SK-N-SH treated with all-trans-retinoic acid at 6 μM for 48 hours (cell line): Measurements from ENCODE around the gene SYCN.

ENCODE experiments used
- ATAC-seq: fragments of 200-7000 bp; cut with Tn5 transposase; 3 replicates; pipeline ENCODE4 v1.9.1; 2020; ENCODE audit warnings: mild to moderate bottlenecking, moderate library complexity
- ARNTL ChIP-seq: fragments of 450-650 bp; formaldehyde crosslinking; IDR thresholded peaks from 2 replicates; pipeline ENCODE4 v1.5.0; 2020; ENCODE audit warnings: low read depth, mild to moderate bottlenecking, moderate library complexity, borderline replicate concordance
- CREB5 ChIP-seq: fragments of 250-450 bp; sonication (Bioruptor Pico); IDR thresholded peaks from 2 replicates; pipeline ENCODE4 v1.5.1; 2020; ENCODE audit warnings: low read depth, mild to moderate bottlenecking, moderate library complexity
- CSDC2 ChIP-seq: fragments of 250-450 bp; sonication (Bioruptor Pico); IDR thresholded peaks from 2 replicates; pipeline ENCODE4 v1.5.0; 2020; ENCODE audit warnings: mild to moderate bottlenecking, moderate library complexity
- CSRNP3 ChIP-seq: fragments of 250-450 bp; sonication (Bioruptor Pico); IDR thresholded peaks from 2 replicates; pipeline ENCODE4 v1.5.1; 2021; ENCODE audit warnings: mild to moderate bottlenecking, moderate library complexity
- ESRRG ChIP-seq: fragments of 250-450 bp; sonication (Bioruptor Pico); IDR thresholded peaks from 2 replicates; pipeline ENCODE4 v1.6.1; 2021; ENCODE audit warnings: mild to moderate bottlenecking
- GLIS3 ChIP-seq: fragments of 250-450 bp; sonication (Bioruptor Pico); IDR thresholded peaks from 2 replicates; pipeline ENCODE4 v1.5.0; 2020; ENCODE audit warnings: mild to moderate bottlenecking, moderate library complexity
- ISL1 ChIP-seq: fragments of 250-450 bp; sonication (Bioruptor Pico); IDR thresholded peaks from 2 replicates; pipeline ENCODE4 v2.1.2; 2022; ENCODE audit warnings: mild to moderate bottlenecking, moderate library complexity
- OSR1 ChIP-seq: fragments of 250-450 bp; sonication (Bioruptor Pico); IDR thresholded peaks from 2 replicates; pipeline ENCODE4 v1.8.0; 2022; ENCODE audit warnings: moderate library complexity, mild to moderate bottlenecking, inconsistent platforms
- PATZ1 ChIP-seq: fragments of 250-450 bp; sonication (Bioruptor Pico); IDR thresholded peaks from 2 replicates; pipeline ENCODE4 v1.8.0; 2020; ENCODE audit warnings: mild to moderate bottlenecking, moderate library complexity, borderline replicate concordance
- POU6F1 ChIP-seq: fragments of 250-450 bp; sonication (Bioruptor Pico); IDR thresholded peaks from 2 replicates; pipeline ENCODE4 v1.8.0; 2021; ENCODE audit warnings: low read depth, mild to moderate bottlenecking, moderate library complexity, borderline replicate concordance
- PPARA ChIP-seq: fragments of 250-450 bp; sonication (Bioruptor Pico); IDR thresholded peaks from 2 replicates; pipeline ENCODE4 v1.5.0; 2020; ENCODE audit warnings: mild to moderate bottlenecking, borderline replicate concordance
- RARB ChIP-seq: fragments of 250-450 bp; sonication (Bioruptor Pico); IDR thresholded peaks from 2 replicates; pipeline ENCODE4 v1.8.0; 2021; ENCODE audit warnings: mild to moderate bottlenecking, moderate library complexity
- SNAI2 ChIP-seq: fragments of 250-450 bp; sonication (Bioruptor Pico); IDR thresholded peaks from 2 replicates; pipeline ENCODE4 v1.5.0; 2020; ENCODE audit warnings: mild to moderate bottlenecking, moderate library complexity
- TCF4 ChIP-seq: fragments of 250-450 bp; sonication (Bioruptor Pico); IDR thresholded peaks from 2 replicates; pipeline ENCODE4 v1.8.0; 2021; ENCODE audit warnings: mild to moderate bottlenecking, moderate library complexity, borderline replicate concordance
- TOX ChIP-seq: fragments of 250-450 bp; sonication (Bioruptor Pico); IDR thresholded peaks from 2 replicates; pipeline ENCODE4 v1.8.0; 2021; ENCODE audit warnings: mild to moderate bottlenecking, moderate library complexity, borderline replicate concordance
- TSHZ2 ChIP-seq: fragments of 250-450 bp; sonication (Bioruptor Pico); IDR thresholded peaks from 2 replicates; pipeline ENCODE4 v1.5.0; 2020; ENCODE audit warnings: mild to moderate bottlenecking, moderate library complexity
- ZC3H10 ChIP-seq: fragments of 250-450 bp; sonication (Bioruptor Pico); IDR thresholded peaks from 2 replicates; pipeline ENCODE4 v1.5.1; 2021; ENCODE audit warnings: mild to moderate bottlenecking, moderate library complexity
- ZFP3 ChIP-seq: fragments of 250-450 bp; sonication (Bioruptor Pico); IDR thresholded peaks from 2 replicates; pipeline ENCODE4 v1.5.0; 2020; ENCODE audit warnings: mild to moderate bottlenecking, moderate library complexity
- ZFP30 ChIP-seq: fragments of 450-650 bp; formaldehyde crosslinking; IDR thresholded peaks from 2 replicates; pipeline ENCODE4 v1.5.0; 2022; ENCODE audit warnings: mild to moderate bottlenecking, moderate library complexity
- ZNF565 ChIP-seq: fragments of 450-650 bp; formaldehyde crosslinking; conservative IDR thresholded peaks from 2 replicates; pipeline ENCODE4 v1.5.0; 2020; ENCODE audit warnings: low read depth, mild to moderate bottlenecking, moderate library complexity
- ZNF70 ChIP-seq: fragments of 450-650 bp; formaldehyde crosslinking; IDR thresholded peaks from 2 replicates; pipeline ENCODE4 v1.5.0; 2020; ENCODE audit warnings: mild to moderate bottlenecking, moderate library complexity
- ZNF8 ChIP-seq: fragments of 450-650 bp; formaldehyde crosslinking; IDR thresholded peaks from 2 replicates; pipeline ENCODE4 v1.5.0; 2020; ENCODE audit warnings: mild to moderate bottlenecking, moderate library complexity

SYCN gene

GRCh38 chr19:39192846-39193245 lies 11.2 kb downstream of the SYCN start:
- TF ChIP-seq RARB (no peak), SNAI2 (no peak), ZNF70 (no peak), ISL1 (no peak), ZC3H10 (no peak), GLIS3 (CRISPR knock-in tag) (no peak), CSRNP3 (CRISPR knock-in tag) (no peak), CSDC2 (CRISPR knock-in tag) (no peak), ZNF565 (CRISPR knock-in tag) (no peak), TCF4 (CRISPR knock-in tag) (no peak), PPARA (CRISPR knock-in tag) (no peak), ESRRG (no peak), ZNF8 (CRISPR knock-in tag) (no peak), TSHZ2 (CRISPR knock-in tag) (no peak), CREB5 (CRISPR knock-in tag) (no peak), ARNTL (no peak), TOX (CRISPR knock-in tag) (no peak), ZFP30 (no peak), POU6F1 (CRISPR knock-in tag) (no peak), OSR1 (no peak)
- no peak for ATAC-seq

GRCh38 chr19:39190768-39191167 lies 13.3 kb downstream of the SYCN start:
- ATAC-seq: no peak
- TF ChIP-seq OSR1 (no peak), ZC3H10 (no peak), ESRRG (no peak)

- ATAC-seq: no peak
- TF ChIP-seq OSR1: no peak
- TF ChIP-seq RARB: no peak
- TF ChIP-seq ZFP3 (CRISPR knock-in tag): no peak
Measured at GRCh38 chr19:39188960-39189359, 15.1 kb downstream of the SYCN start.

- ATAC-seq: no peak; the same call in 1 of the 3 replicates
- TF ChIP-seq CSDC2 (CRISPR knock-in tag): no peak
- no peak for TF ChIP-seq GLIS3 (CRISPR knock-in tag)
- TF ChIP-seq ZFP30: no peak
- TF ChIP-seq PPARA (CRISPR knock-in tag): no peak
- TF ChIP-seq ARNTL: no peak
- no peak for TF ChIP-seq PATZ1
- no peak for TF ChIP-seq OSR1
Measured at GRCh38 chr19:39187552-39187943, 16.5 kb downstream of the SYCN start.
